PC-3 (cell line): ENCODE measurements around the gene HBD.

Experiments
- EZH2 ChIP-seq: fragments of 300-600 bp; sonication (generic); IDR thresholded peaks from one replicate; pipeline ENCODE4 v1.6.1; 2017; ENCODE audit warnings: antibody characterized with exemption, mild to moderate bottlenecking, low read length; ENCODE audit not compliant: unreplicated experiment
- TF ChIP-seq, protein P1 (sequence below): fragments of 300-600 bp; sonication (generic); conservative IDR thresholded peaks from 2 replicates; pipeline ENCODE4 v1.5.1; 2017; ENCODE audit warnings: antibody characterized with exemption, low read depth, mild to moderate bottlenecking, low read length

DNA sequence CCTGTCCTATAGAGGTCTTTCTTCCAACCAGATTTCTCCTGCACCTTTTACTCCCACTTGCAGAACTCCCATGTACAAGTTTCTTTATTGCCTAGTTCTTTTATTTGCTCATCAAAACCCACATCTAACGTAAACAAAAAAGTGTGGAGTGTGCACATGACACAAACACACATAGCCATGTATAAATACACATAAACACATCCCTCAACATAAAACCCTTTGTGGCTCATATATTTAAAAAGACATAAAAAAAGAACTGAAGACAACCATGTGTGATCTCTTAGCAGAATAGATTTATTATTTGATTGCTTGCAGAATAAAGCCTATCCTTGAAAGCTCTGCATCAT is 18.6 kb upstream of the HBD start:
- no peak for TF ChIP-seq EZH2
- TF ChIP-seq, protein P1, sequence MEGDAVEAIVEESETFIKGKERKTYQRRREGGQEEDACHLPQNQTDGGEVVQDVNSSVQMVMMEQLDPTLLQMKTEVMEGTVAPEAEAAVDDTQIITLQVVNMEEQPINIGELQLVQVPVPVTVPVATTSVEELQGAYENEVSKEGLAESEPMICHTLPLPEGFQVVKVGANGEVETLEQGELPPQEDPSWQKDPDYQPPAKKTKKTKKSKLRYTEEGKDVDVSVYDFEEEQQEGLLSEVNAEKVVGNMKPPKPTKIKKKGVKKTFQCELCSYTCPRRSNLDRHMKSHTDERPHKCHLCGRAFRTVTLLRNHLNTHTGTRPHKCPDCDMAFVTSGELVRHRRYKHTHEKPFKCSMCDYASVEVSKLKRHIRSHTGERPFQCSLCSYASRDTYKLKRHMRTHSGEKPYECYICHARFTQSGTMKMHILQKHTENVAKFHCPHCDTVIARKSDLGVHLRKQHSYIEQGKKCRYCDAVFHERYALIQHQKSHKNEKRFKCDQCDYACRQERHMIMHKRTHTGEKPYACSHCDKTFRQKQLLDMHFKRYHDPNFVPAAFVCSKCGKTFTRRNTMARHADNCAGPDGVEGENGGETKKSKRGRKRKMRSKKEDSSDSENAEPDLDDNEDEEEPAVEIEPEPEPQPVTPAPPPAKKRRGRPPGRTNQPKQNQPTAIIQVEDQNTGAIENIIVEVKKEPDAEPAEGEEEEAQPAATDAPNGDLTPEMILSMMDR, result no peak
